ENCODE results near the gene RBBP9.
"Not testable (repeated sequence)": the region's sequence is repeated elsewhere in the genome, so short reads cannot be mapped to it uniquely, and the experiment has no call there.

The RBBP9 gene

DNA sequence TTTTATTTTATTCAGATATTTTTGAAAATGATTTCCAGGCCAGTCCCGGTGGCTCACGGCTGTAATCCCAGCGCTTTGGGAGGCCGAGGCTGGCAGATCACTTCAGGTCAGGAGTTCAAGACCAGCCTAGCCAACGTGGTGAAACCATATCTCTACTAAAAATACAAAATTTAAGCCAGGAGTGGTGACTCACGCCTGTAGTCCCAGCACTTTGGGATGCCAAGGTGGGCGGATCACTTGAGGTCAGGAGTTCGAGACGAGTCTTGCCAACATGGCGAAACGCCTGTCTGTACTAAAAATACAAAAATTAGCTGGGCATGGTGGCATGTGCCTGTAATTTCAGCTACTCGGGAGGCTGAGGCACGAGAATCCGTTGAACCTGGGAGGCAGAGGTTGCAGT lies 29.7 kb upstream of the RBBP9 start:
- H2AK5ac ChIP-seq (ENCODE audit: low read depth, low read length); H3K23ac ChIP-seq (ENCODE audit: low read depth, low read length, poor library complexity); H4K8ac ChIP-seq (ENCODE audit: low read depth, low read length); H3K14ac ChIP-seq (ENCODE audit: low read length); H2BK120ac ChIP-seq (ENCODE audit: low read depth, low read length); H3K4ac ChIP-seq (ENCODE audit: low read length); H3K9me3 ChIP-seq (replicated peaks in 1 of 2; ENCODE audit: control insufficient read depth in 2 of 2, insufficient read depth in 1 of 2, low read depth in 1 of 2, low read length in 2 of 2); H2AFZ ChIP-seq (ENCODE audit: low read length); H2BK12ac ChIP-seq (ENCODE audit: low read length); H3K79me1 ChIP-seq (ENCODE audit: low read depth, low read length); H2BK5ac ChIP-seq (ENCODE audit: low read length); H2BK15ac ChIP-seq (ENCODE audit: low read length); H3K4me1 ChIP-seq (ENCODE audit: control insufficient read depth in 2 of 2, insufficient read depth in 1 of 2, low read depth in 1 of 2, low read length in 2 of 2); H3K9ac ChIP-seq (ENCODE audit: low read depth, low read length, poor library complexity); H3K4me3 ChIP-seq (ENCODE audit: low read length in 2 of 2); H3K27ac ChIP-seq (replicated peaks; ENCODE audit: low read length); H4K91ac ChIP-seq (ENCODE audit: low read depth, low read length, poor library complexity); DNase-seq (ENCODE audit: low spot score); H3K4me2 ChIP-seq (ENCODE audit: insufficient read depth, low read length, poor library complexity, severe bottlenecking); H3K18ac ChIP-seq (ENCODE audit: low read length); H3K27me3 ChIP-seq (ENCODE audit: control insufficient read depth in 3 of 3, insufficient read depth in 3 of 3, low read depth in 1 of 3, low read length in 3 of 3): not testable (repeated sequence)
- peaks cover 31 to 83% of the 10 kb centered on the region in 2 donors for H3K36me3 ChIP-seq (replicated peaks in 1 of 2; ENCODE audit: control insufficient read depth in 2 of 2, insufficient read depth in 2 of 2, low read length in 2 of 2)
- no CpG with 5 or more reads among the region's 14 CpGs for WGBS, 2 donors (ENCODE audit: extremely low coverage in 2 of 2, insufficient read length in 2 of 2, insufficient replicate concordance in 1 of 2)

GRCh38 chr20:18524646-18525045 lies 27.6 kb upstream of the RBBP9 start:
- no peak overlapping the region for H3K27ac ChIP-seq (replicated peaks; ENCODE audit: low read length)

DNA sequence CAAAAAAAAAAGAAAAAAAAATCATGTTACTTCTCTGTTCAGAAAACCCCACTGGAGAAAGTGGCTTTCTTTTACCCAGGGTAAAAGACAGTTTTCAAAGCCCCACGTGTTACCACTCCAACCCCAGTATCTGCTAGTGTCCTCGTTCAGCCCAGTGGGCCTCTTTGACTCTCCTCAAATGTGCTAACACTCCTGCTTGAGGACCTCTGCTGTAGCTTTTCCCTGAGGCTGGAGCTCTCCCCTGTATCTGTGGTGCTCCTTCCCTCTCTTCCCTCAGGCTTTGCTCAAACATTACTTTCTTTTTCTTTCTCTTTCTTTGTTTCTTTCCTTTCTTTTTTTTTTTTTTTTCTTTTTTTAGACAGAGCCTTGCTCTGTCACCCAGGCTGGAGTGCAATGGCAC lies 26.0 kb upstream of the RBBP9 start:
- Histone ChIP-seq H2BK120ac (ENCODE audit: low read depth, low read length) (no peak overlapping the region), H2BK15ac (ENCODE audit: low read length) (no peak overlapping the region), H3K14ac (ENCODE audit: low read length) (no peak overlapping the region), H3K4me2 (ENCODE audit: insufficient read depth, low read length, poor library complexity, severe bottlenecking) (no peak overlapping the region), H2AK5ac (ENCODE audit: low read depth, low read length) (no peak overlapping the region), H2BK12ac (ENCODE audit: low read length) (no peak overlapping the region), H3K4me1 (ENCODE audit: control insufficient read depth in 2 of 2, insufficient read depth in 1 of 2, low read depth in 1 of 2, low read length in 2 of 2) (no peaks in the 10 kb centered on the region), H3K36me3 (replicated peaks in 1 of 2; ENCODE audit: control insufficient read depth in 2 of 2, insufficient read depth in 2 of 2, low read length in 2 of 2) (peaks cover 16 to 54% of the 10 kb centered on the region in 2 donors), H3K18ac (ENCODE audit: low read length) (no peak overlapping the region), H3K27ac (replicated peaks; ENCODE audit: low read length) (no peak overlapping the region), H3K23ac (ENCODE audit: low read depth, low read length, poor library complexity) (no peak overlapping the region), H4K91ac (ENCODE audit: low read depth, low read length, poor library complexity) (no peak overlapping the region), H3K27me3 (ENCODE audit: control insufficient read depth in 3 of 3, insufficient read depth in 3 of 3, low read depth in 1 of 3, low read length in 3 of 3) (no peaks in the 10 kb centered on the region), H3K4ac (ENCODE audit: low read length) (no peak overlapping the region), H3K9ac (ENCODE audit: low read depth, low read length, poor library complexity) (no peak overlapping the region), H4K8ac (ENCODE audit: low read depth, low read length) (no peak overlapping the region), H3K9me3 (replicated peaks in 1 of 2; ENCODE audit: control insufficient read depth in 2 of 2, insufficient read depth in 1 of 2, low read depth in 1 of 2, low read length in 2 of 2) (no peaks in the 10 kb centered on the region), H2BK5ac (ENCODE audit: low read length) (no peak overlapping the region), H3K4me3 (ENCODE audit: low read length in 2 of 2) (no peak overlapping the region), H2AFZ (ENCODE audit: low read length) (no peak overlapping the region), H3K79me1 (ENCODE audit: low read depth, low read length) (no peaks in the 10 kb centered on the region)
- WGBS, 2 donors (ENCODE audit: extremely low coverage in 2 of 2, insufficient read length in 2 of 2, insufficient replicate concordance in 1 of 2): no CpG with 5 or more reads among the region's 2 CpGs
- DNase-seq (ENCODE audit: low spot score): no peak

More at GRCh38 chr20:18524646-18525045, 27.6 kb upstream of the RBBP9 start:
- H2AK5ac ChIP-seq (ENCODE audit: low read depth, low read length): no peak overlapping the region
- no peak overlapping the region for H3K4me2 ChIP-seq (ENCODE audit: insufficient read depth, low read length, poor library complexity, severe bottlenecking)
- no peaks in the 10 kb centered on the region for H3K4me1 ChIP-seq (ENCODE audit: control insufficient read depth in 2 of 2, insufficient read depth in 1 of 2, low read depth in 1 of 2, low read length in 2 of 2)
- H2BK12ac ChIP-seq (ENCODE audit: low read length): no peak overlapping the region
- H2BK15ac ChIP-seq (ENCODE audit: low read length): no peak overlapping the region
- H3K9me3 ChIP-seq (replicated peaks in 1 of 2; ENCODE audit: control insufficient read depth in 2 of 2, insufficient read depth in 1 of 2, low read depth in 1 of 2, low read length in 2 of 2): peaks cover 0 to 2% of the 10 kb centered on the region in 2 donors
- no peak overlapping the region for H4K91ac ChIP-seq (ENCODE audit: low read depth, low read length, poor library complexity)
- H2BK120ac ChIP-seq (ENCODE audit: low read depth, low read length): no peak overlapping the region
- no peak overlapping the region for H2BK5ac ChIP-seq (ENCODE audit: low read length)
- H4K8ac ChIP-seq (ENCODE audit: low read depth, low read length): no peak overlapping the region
- no CpG with 5 or more reads among the region's 1 CpG for WGBS, 2 donors (ENCODE audit: extremely low coverage in 2 of 2, insufficient read length in 2 of 2, insufficient replicate concordance in 1 of 2)
- no peak overlapping the region for H3K9ac ChIP-seq (ENCODE audit: low read depth, low read length, poor library complexity)
- H3K18ac ChIP-seq (ENCODE audit: low read length): no peak overlapping the region
- H2AFZ ChIP-seq (ENCODE audit: low read length): no peak overlapping the region
- H3K23ac ChIP-seq (ENCODE audit: low read depth, low read length, poor library complexity): no peak overlapping the region
- DNase-seq (ENCODE audit: low spot score): no peak
- H3K4ac ChIP-seq (ENCODE audit: low read length): no peak overlapping the region
- H3K4me3 ChIP-seq (ENCODE audit: low read length in 2 of 2): no peak overlapping the region
- H3K36me3 ChIP-seq (replicated peaks in 1 of 2; ENCODE audit: control insufficient read depth in 2 of 2, insufficient read depth in 2 of 2, low read length in 2 of 2): peaks cover 23 to 70% of the 10 kb centered on the region in 2 donors
- H3K14ac ChIP-seq (ENCODE audit: low read length): no peak overlapping the region
- no peaks in the 10 kb centered on the region for H3K79me1 ChIP-seq (ENCODE audit: low read depth, low read length)
- H3K27me3 ChIP-seq (ENCODE audit: control insufficient read depth in 3 of 3, insufficient read depth in 3 of 3, low read depth in 1 of 3, low read length in 3 of 3): no peaks in the 10 kb centered on the region

- WGBS, 2 donors (ENCODE audit: extremely low coverage in 2 of 2, insufficient read length in 2 of 2, insufficient replicate concordance in 1 of 2): no CpG with 5 or more reads among the region's 9 CpGs
- not testable (repeated sequence) for H4K8ac ChIP-seq (ENCODE audit: low read depth, low read length); H2AFZ ChIP-seq (ENCODE audit: low read length); H3K4me3 ChIP-seq (ENCODE audit: low read length in 2 of 2); H2BK12ac ChIP-seq (ENCODE audit: low read length); H3K9ac ChIP-seq (ENCODE audit: low read depth, low read length, poor library complexity); H2BK120ac ChIP-seq (ENCODE audit: low read depth, low read length); DNase-seq (ENCODE audit: low spot score); H2AK5ac ChIP-seq (ENCODE audit: low read depth, low read length); H3K4ac ChIP-seq (ENCODE audit: low read length); H3K4me1 ChIP-seq (ENCODE audit: control insufficient read depth in 2 of 2, insufficient read depth in 1 of 2, low read depth in 1 of 2, low read length in 2 of 2); H3K9me3 ChIP-seq (replicated peaks in 1 of 2; ENCODE audit: control insufficient read depth in 2 of 2, insufficient read depth in 1 of 2, low read depth in 1 of 2, low read length in 2 of 2); H3K27ac ChIP-seq (replicated peaks; ENCODE audit: low read length); H3K27me3 ChIP-seq (ENCODE audit: control insufficient read depth in 3 of 3, insufficient read depth in 3 of 3, low read depth in 1 of 3, low read length in 3 of 3); H3K23ac ChIP-seq (ENCODE audit: low read depth, low read length, poor library complexity); H3K14ac ChIP-seq (ENCODE audit: low read length); H3K4me2 ChIP-seq (ENCODE audit: insufficient read depth, low read length, poor library complexity, severe bottlenecking); H3K18ac ChIP-seq (ENCODE audit: low read length); H3K79me1 ChIP-seq (ENCODE audit: low read depth, low read length); H4K91ac ChIP-seq (ENCODE audit: low read depth, low read length, poor library complexity); H2BK5ac ChIP-seq (ENCODE audit: low read length); H2BK15ac ChIP-seq (ENCODE audit: low read length)
- H3K36me3 ChIP-seq (replicated peaks in 1 of 2; ENCODE audit: control insufficient read depth in 2 of 2, insufficient read depth in 2 of 2, low read length in 2 of 2): peaks cover 12 to 47% of the 10 kb centered on the region in 2 donors
Observed at GRCh38 chr20:18522066-18522465, 25.0 kb upstream of the RBBP9 start.

Data from neuronal stem cell (in vitro differentiated cells).